H1 (cell line): ENCODE data around the gene IQCC. TPM values are rescaled to one million over a fixed set of nuclear protein-coding genes. Genes with fewer than 3 reads are reported as not detected.

Experiments
- CTCF ChIA-PET: fragments of 300-600 bp; sonication (Branson Sonifier 250); formaldehyde crosslinking; loops from one replicate; lab custom pipeline; 2021; ENCODE audit not compliant: partially characterized antibody; lab: Charles Lee
- POLR2A ChIA-PET: fragments of 300-600 bp; sonication (Branson Sonifier 250); formaldehyde crosslinking; loops from one replicate; lab custom pipeline; 2021; ENCODE audit warnings: inconsistent platforms; ENCODE audit not compliant: partially characterized antibody; lab: Charles Lee
- DNase-seq, 2 experiments: peaks; one replicate each; pipeline versions ENCODE4 v3.0.0 to v3.0.0-alpha.2; 2010 to 2022; ENCODE audit warnings: low spot score in 2 of 2, low read depth in 1 of 2, mixed read lengths in 1 of 2
- FAIRE-seq: peaks from 2 replicates; lab custom pipeline; 2011; peaks lifted over from hg19 to GRCh38; lab: Jason Lieb, UNC
- H2AFZ ChIP-seq: 2 replicates; pipeline ENCODE4 v1.8.1; 2012; ENCODE audit warnings: low read length, inconsistent platforms
- H2AK5ac ChIP-seq: 2 replicates; pipeline ENCODE4 v1.6.1; 2013; ENCODE audit warnings: low read depth, low read length
- H2BK120ac ChIP-seq: replicated peaks from 2 replicates; pipeline ENCODE3; 2013; ENCODE audit warnings: low read depth, low read length, inconsistent platforms
- H2BK12ac ChIP-seq: 2 replicates; pipeline ENCODE4 v1.6.1; 2013; ENCODE audit warnings: low read depth, low read length
- H2BK15ac ChIP-seq: 2 replicates; pipeline ENCODE4 v1.6.1; 2013; ENCODE audit warnings: low read length
- H2BK20ac ChIP-seq: 2 replicates; pipeline ENCODE4 v1.6.1; 2013; ENCODE audit warnings: low read length
- H2BK5ac ChIP-seq: 2 replicates; pipeline ENCODE4 v1.6.1; 2013; ENCODE audit warnings: low read depth, low read length
- H3K14ac ChIP-seq: 2 replicates; pipeline ENCODE4 v1.6.1; 2013; ENCODE audit warnings: inconsistent platforms; ENCODE audit not compliant: insufficient read length
- H3K18ac ChIP-seq: 2 replicates; pipeline ENCODE4 v1.6.1; 2013; ENCODE audit warnings: low read length; ENCODE audit errors: extremely low read depth
- H3K23ac ChIP-seq: 2 replicates; pipeline ENCODE4 v1.6.1; 2013; ENCODE audit warnings: inconsistent platforms; ENCODE audit not compliant: insufficient read length
- H3K23me2 ChIP-seq: 2 replicates; pipeline ENCODE4 v1.6.1; 2013; ENCODE audit warnings: low read depth, low read length
- H3K27ac ChIP-seq: 2 replicates; pipeline ENCODE4 v1.6.1; 2011; ENCODE audit warnings: low read depth, low read length, inconsistent platforms
- H3K27me3 ChIP-seq, 4 experiments: replicated peaks in 1 of 4; 1 replicate in 1 of 4; 2 replicates in 3 of 4; pipeline versions ENCODE4 v1.6.1 to v1.8.1; 2011 to 2013; ENCODE audit warnings: low read length in 3 of 4, mild to moderate bottlenecking in 3 of 4, inconsistent platforms in 2 of 4, mixed read lengths in 2 of 4, moderate library complexity in 1 of 4; ENCODE audit not compliant: control insufficient read depth in 3 of 4, insufficient read depth in 3 of 4; ENCODE audit errors: extremely low read depth in 1 of 4
- H3K36me3 ChIP-seq, 4 experiments: 2 replicates each; pipeline versions ENCODE4 v1.6.1 to v1.8.1; 2011 to 2013; ENCODE audit warnings: mild to moderate bottlenecking in 4 of 4, low read length in 3 of 4, moderate library complexity in 2 of 4, control low read depth in 1 of 4, inconsistent platforms in 1 of 4; ENCODE audit not compliant: insufficient read depth in 4 of 4, control insufficient read depth in 2 of 4
- H3K4ac ChIP-seq: replicated peaks from 2 replicates; pipeline ENCODE3; 2013; ENCODE audit warnings: low read length, low read depth, mixed read lengths, inconsistent platforms; ENCODE audit not compliant: insufficient read length
- H3K4me1 ChIP-seq, 4 experiments: replicated peaks in 1 of 4; 1 replicate in 1 of 4; 2 replicates in 3 of 4; pipeline versions ENCODE4 v1.6.1 to v1.8.1; 2011 to 2013; ENCODE audit warnings: low read length in 3 of 4, inconsistent platforms in 2 of 4, mixed read lengths in 1 of 4; ENCODE audit not compliant: insufficient read depth in 4 of 4, control insufficient read depth in 3 of 4
- H3K4me2 ChIP-seq, 2 experiments: 2 replicates each; pipeline versions ENCODE4 v1.6.1 to v1.8.1; 2011 to 2013; ENCODE audit warnings: low read depth in 2 of 2, low read length in 2 of 2, control low read depth in 1 of 2, inconsistent platforms in 1 of 2, mild to moderate bottlenecking in 1 of 2; ENCODE audit not compliant: insufficient read depth in 1 of 2
- H3K4me3 ChIP-seq, 4 experiments: fragments of 200-600, 300-600 bp in 1 of 4; sonication (generic), shearing (Covaris generic), sonication (Bioruptor Twin) in 1 of 4; 2 replicates each; pipeline versions ENCODE4 v1.5.1 to v1.8.1; 2011 to 2016; ENCODE audit warnings: low read length in 4 of 4, low read depth in 3 of 4, control low read depth in 2 of 4, inconsistent platforms in 2 of 4, mild to moderate bottlenecking in 2 of 4, mixed read lengths in 1 of 4, moderate library complexity in 1 of 4; ENCODE audit not compliant: insufficient read depth in 2 of 4; ENCODE audit errors: extremely low read depth in 1 of 4
- H3K56ac ChIP-seq: replicated peaks from 2 replicates; pipeline ENCODE3; 2013; ENCODE audit warnings: low read depth, mild to moderate bottlenecking, mixed read lengths, low read length, inconsistent platforms; ENCODE audit not compliant: insufficient read length
- H3K79me1 ChIP-seq: 2 replicates; pipeline ENCODE4 v1.6.1; 2013; ENCODE audit warnings: low read depth, low read length, control low read depth
- H3K79me2 ChIP-seq, 2 experiments: 2 replicates each; pipeline versions ENCODE4 v1.6.1 to v1.8.1; 2012 to 2013; ENCODE audit warnings: low read length in 2 of 2, mild to moderate bottlenecking in 2 of 2, inconsistent platforms in 1 of 2; ENCODE audit not compliant: insufficient read depth in 2 of 2, control insufficient read depth in 1 of 2
- H3K9ac ChIP-seq, 4 experiments: replicated peaks in 1 of 4; 1 replicate in 1 of 4; 2 replicates in 3 of 4; pipeline versions ENCODE4 v1.6.1 to v1.8.1; 2011 to 2013; ENCODE audit warnings: low read depth in 3 of 4, low read length in 3 of 4, control low read depth in 2 of 4, mild to moderate bottlenecking in 2 of 4, moderate library complexity in 2 of 4, inconsistent platforms in 1 of 4; ENCODE audit errors: extremely low read depth in 1 of 4
- H3K9me3 ChIP-seq, 2 experiments: 2 replicates each; pipeline versions ENCODE4 v1.6.1 to v1.8.1; 2012 to 2013; ENCODE audit warnings: mild to moderate bottlenecking in 2 of 2, moderate library complexity in 2 of 2, control low read depth in 1 of 2, inconsistent platforms in 1 of 2, low read depth in 1 of 2, low read length in 1 of 2, mixed read lengths in 1 of 2; ENCODE audit not compliant: insufficient read depth in 2 of 2
- H4K20me1 ChIP-seq, 2 experiments: replicated peaks in 1 of 2; 2 replicates each; pipeline versions ENCODE3 to v1.8.1; 2011 to 2013; ENCODE audit warnings: inconsistent platforms in 2 of 2, low read length in 2 of 2, mild to moderate bottlenecking in 1 of 2; ENCODE audit not compliant: insufficient read depth in 2 of 2, control insufficient read depth in 1 of 2
- H4K5ac ChIP-seq: 2 replicates; pipeline ENCODE4 v1.6.1; 2013; ENCODE audit warnings: low read length, low read depth, mixed read lengths, inconsistent platforms; ENCODE audit not compliant: insufficient read length
- H4K8ac ChIP-seq: 2 replicates; pipeline ENCODE4 v1.8.0; 2013; ENCODE audit warnings: mild to moderate bottlenecking, moderate library complexity, low read length, inconsistent platforms; ENCODE audit not compliant: insufficient read depth; ENCODE audit errors: extremely low read depth
- H4K91ac ChIP-seq: replicated peaks from 2 replicates; pipeline ENCODE3; 2013; ENCODE audit warnings: low read length, mixed read lengths, inconsistent platforms; ENCODE audit not compliant: insufficient read length
- POLR2A ChIP-seq, 2 experiments: IDR thresholded peaks; 1 replicate in 1 of 2; 2 replicates in 1 of 2; pipeline ENCODE4 v1.6.1; 2011; ENCODE audit warnings: low read depth in 2 of 2, low read length in 2 of 2, mild to moderate bottlenecking in 2 of 2; ENCODE audit errors: control extremely low read depth in 1 of 2
- RNF2 ChIP-seq: fragments of 200-900, 300-1000 bp; sonication (generic); IDR thresholded peaks from 2 replicates; pipeline ENCODE4 v1.7.1; 2016; ENCODE audit warnings: borderline replicate concordance, low read depth, mild to moderate bottlenecking, antibody characterized with exemption, low read length; ENCODE audit not compliant: poor library complexity, severe bottlenecking; ENCODE audit errors: missing control alignments
- ZNF274 ChIP-seq: IDR thresholded peaks from 2 replicates; pipeline ENCODE4 v1.7.0; 2012; ENCODE audit warnings: low read length, borderline replicate concordance; ENCODE audit errors: extremely low read depth
- polyA plus RNA-seq, 7 experiments: library from polyadenylated mRNA; depleted of rRNA in 3 of 7; stranded (reverse) in 5 of 7; unstranded in 2 of 7; fragments of >200 nt in 5 of 7; fragments of 200-250 nt in 2 of 7; gene quantifications; 1 replicate in 5 of 7; 2 replicates in 1 of 7; 4 replicates in 1 of 7; pipeline versions ENCODE4 v1.2.1 to v1.2.3, GENCODE V29; 2011 to 2013; ENCODE audit warnings: missing spikeins in 2 of 7, mixed read lengths in 2 of 7
- total RNA-seq: library from RNA; stranded (reverse); fragmentation: NEBNext Ultra II Directional; extraction: Animal tissue kit (Norgen Biotek cat#: 25700); gene quantifications from 2 replicates; pipeline ENCODE4 v1.2.1, GENCODE V29; 2021

IQCC gene
- total and polyA plus RNA-seq, 2 of the 8 experiments (the other 6 are each of a cell fraction or from before 2014, with no cell fraction given), result 2.5 to 4.2 TPM

- Histone ChIP-seq H3K36me3 (peaks cover 41 to 65% (median 55%) of the 10 kb centered on the region in 4 experiments; a peak in 7 of 8 replicates), H3K4me2 (no peak overlapping the region), H3K56ac (no peak overlapping the region), H2BK5ac (no peak overlapping the region), H4K5ac (no peak overlapping the region), H3K23me2 (peaks cover 7% of the 10 kb centered on the region; the same call in 1 of the 2 replicates), H3K9ac (no peak overlapping the region), H4K91ac (no peak overlapping the region), H2AK5ac (no peak overlapping the region), H3K27ac (no peak overlapping the region), H2BK120ac (no peak overlapping the region), H3K79me1 (0 out of 2 replicates have a peak, but pooled peaks cover 3% of the 10 kb centered on the region), H3K9me3 (no peaks in the 10 kb centered on the region), H2BK12ac (no peak overlapping the region), H3K14ac (no peak overlapping the region), H3K23ac (no peak overlapping the region), H3K4me3 (no peak overlapping the region), H2BK20ac (no peak overlapping the region), H4K20me1 (peaks cover 10 to 12% of the 10 kb centered on the region in 2 experiments), H4K8ac (no peak overlapping the region), H3K18ac (no peak overlapping the region), H2AFZ (no peak overlapping the region), H3K79me2 (no peaks in the 10 kb centered on the region), H3K27me3 (no peaks in the 10 kb centered on the region), H2BK15ac (no peak overlapping the region), H3K4ac (no peak overlapping the region), H3K4me1 (peaks cover 10 to 18% (median 12%) of the 10 kb centered on the region in 4 experiments)
- DNase-seq, result no peak
- ChIA-PET POLR2A (interaction anchor here (0.9 to 21.3 kb wide), 9 partner anchors 12 to 166 kb away, joined by 3 to 332 read pairs (median 5); partner anchors contain the start of genes DCDC2B, FAM229A, IQCC and MARCKSL1), CTCF (interaction anchor here (0.6 to 2.4 kb wide), 3 partner anchors 11 to 156 kb away, joined by 3 to 16 read pairs (median 3); no protein-coding TSS in a partner anchor)
- no peak for FAIRE-seq
- TF ChIP-seq POLR2A (IDR thresholded peaks at IDR 0.05; ENCODE audit: control extremely low read depth in 1 of 2, low read depth in 2 of 2, low read length in 2 of 2) (0 out of 3 replicates have a peak, but pooled peaks of 1 of the 2 experiments have one; percentile 8), ZNF274 (no peak), RNF2 (no peak)
Measured at GRCh38 chr1:32195972-32196823, 9.3 kb upstream of the IQCC start.
